ENCODE measurements around the gene PPDPF. TPM values are rescaled to one million over a fixed set of nuclear protein-coding genes. Genes with fewer than 3 reads are reported as not detected.
A peak's percentile ranks its signal among the peaks of the same experiment; 100 is the strongest.

PPDPF gene
- total RNA-seq, 1 donor = 38.4 TPM

GRCh38 chr20:63551068-63551467, 30.5 kb downstream of the PPDPF start:
- H3K4me3 ChIP-seq (ENCODE audit: low read depth, low read length) = no peak overlapping the region
- no peak for TF ChIP-seq CTCF (IDR thresholded peaks at IDR 0.05; ENCODE audit: insufficient read depth, low read depth, low read length)
- DNase-seq (ENCODE audit: low read depth) = no peak

- H3K4me3 ChIP-seq (ENCODE audit: low read depth, low read length) = no peak overlapping the region
Observed at GRCh38 chr20:63552481-63553249, 32.1 kb downstream of the PPDPF start.

GRCh38 chr20:63553251-63553932, 32.8 kb downstream of the PPDPF start:
- peak; percentile 92 for DNase-seq (ENCODE audit: low read depth)
- peak overlapping the region; percentile 77 for H3K4me3 ChIP-seq (ENCODE audit: low read depth, low read length)
- TF ChIP-seq CTCF (IDR thresholded peaks at IDR 0.05; ENCODE audit: insufficient read depth, low read depth, low read length) = no peak

More at GRCh38 chr20:63552481-63553249, 32.1 kb downstream of the PPDPF start:
- no peak for DNase-seq (ENCODE audit: low read depth)
- TF ChIP-seq CTCF (IDR thresholded peaks at IDR 0.05; ENCODE audit: insufficient read depth, low read depth, low read length) = no peak

GRCh38 chr20:63553933-63554290, 33.3 kb downstream of the PPDPF start, which contains the start of gene FNDC11:
FNDC11 (plus strand) TSS chr20:63554159; CDS start chr20:63555664, 1,505 bp downstream.
- DNase-seq (ENCODE audit: low read depth) = peak; percentile 44
- TF ChIP-seq CTCF (IDR thresholded peaks at IDR 0.05; ENCODE audit: insufficient read depth, low read depth, low read length) = no peak
- H3K4me3 ChIP-seq (ENCODE audit: low read depth, low read length) = peak within 1 kb of the TSS; percentile 77

- TF ChIP-seq CTCF (IDR thresholded peaks at IDR 0.05; ENCODE audit: insufficient read depth, low read depth, low read length) = no peak
- DNase-seq (ENCODE audit: low read depth) = no peak
- peak overlapping the region; percentile 77 for H3K4me3 ChIP-seq (ENCODE audit: low read depth, low read length)
Observed at GRCh38 chr20:63554361-63555278, 34.1 kb downstream of the PPDPF start.

- H3K4me3 ChIP-seq (ENCODE audit: low read depth, low read length) = no peak overlapping the region
- no peak for TF ChIP-seq CTCF (IDR thresholded peaks at IDR 0.05; ENCODE audit: insufficient read depth, low read depth, low read length)
- DNase-seq (ENCODE audit: low read depth) = no peak
Observed at GRCh38 chr20:63555661-63556381, 35.3 kb downstream of the PPDPF start.

Data from fibroblast of villous mesenchyme (primary cell).